Ishikawa (cell line): ENCODE results near the gene TCF7L2.

Experiments used
- CEBPB ChIP-seq: IDR thresholded peaks from 2 replicates; pipeline ENCODE4 v1.6.1; 2012
- CREB1 ChIP-seq: IDR thresholded peaks from 2 replicates; pipeline ENCODE4 v1.6.1; 2012; ENCODE audit warnings: low read depth
- EP300 ChIP-seq: IDR thresholded peaks from 2 replicates; pipeline ENCODE4 v1.6.1; 2012; ENCODE audit warnings: borderline replicate concordance
- FOXM1 ChIP-seq: IDR thresholded peaks from 2 replicates; pipeline ENCODE4 v1.6.1; 2012; ENCODE audit warnings: low read depth, borderline replicate concordance
- NFIC ChIP-seq: IDR thresholded peaks from 2 replicates; pipeline ENCODE4 v1.6.1; 2012
- RAD21 ChIP-seq: IDR thresholded peaks from 2 replicates; pipeline ENCODE4 v1.6.1; 2012; ENCODE audit warnings: low read depth
- TAF1 ChIP-seq: IDR thresholded peaks from 2 replicates; pipeline ENCODE4 v1.6.1; 2012; ENCODE audit warnings: low read depth, mild to moderate bottlenecking
- TCF12 ChIP-seq: IDR thresholded peaks from 2 replicates; pipeline ENCODE4 v1.6.1; 2012; ENCODE audit warnings: low read depth
- TEAD4 ChIP-seq: IDR thresholded peaks from 2 replicates; pipeline ENCODE4 v1.6.1; 2012
- YY1 ChIP-seq: IDR thresholded peaks from 2 replicates; pipeline ENCODE4 v1.6.1; 2012; ENCODE audit warnings: low read depth
- ZBTB7A ChIP-seq: IDR thresholded peaks from 2 replicates; pipeline ENCODE4 v1.6.1; 2012; ENCODE audit warnings: low read depth
- TF ChIP-seq, protein P1 (sequence below): IDR thresholded peaks from 2 replicates; pipeline ENCODE4 v1.6.1; 2012
- TF ChIP-seq, protein P2 (sequence below): IDR thresholded peaks from 2 replicates; pipeline ENCODE4 v1.6.1; 2012
- TF ChIP-seq, protein P3 (sequence below): IDR thresholded peaks from 2 replicates; pipeline ENCODE4 v1.6.1; 2012; ENCODE audit warnings: low read depth, mild to moderate bottlenecking

The TCF7L2 gene

DNA sequence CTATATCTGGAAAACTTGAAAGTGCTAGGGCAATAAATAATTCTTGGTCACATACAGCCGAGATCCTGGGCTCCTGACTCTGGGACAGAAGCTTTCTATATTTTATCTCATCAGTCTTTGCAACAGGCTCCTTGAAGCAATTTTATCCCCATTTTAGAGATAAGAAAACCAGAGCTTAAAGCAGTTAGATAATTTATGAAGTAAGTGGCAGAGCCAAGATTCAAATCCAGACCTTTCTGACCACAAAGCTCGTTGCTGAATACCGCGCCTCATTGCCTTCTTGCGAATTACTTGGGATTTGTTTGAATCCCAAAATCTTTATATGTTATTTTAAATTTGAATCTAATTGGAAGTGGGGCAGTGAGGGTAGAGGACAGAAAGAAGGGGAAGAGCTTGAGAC lies 106.0 kb downstream of the TCF7L2 start:
- TF ChIP-seq, protein P1, sequence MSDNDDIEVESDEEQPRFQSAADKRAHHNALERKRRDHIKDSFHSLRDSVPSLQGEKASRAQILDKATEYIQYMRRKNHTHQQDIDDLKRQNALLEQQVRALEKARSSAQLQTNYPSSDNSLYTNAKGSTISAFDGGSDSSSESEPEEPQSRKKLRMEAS, result no peak
- TF ChIP-seq, protein P2, sequence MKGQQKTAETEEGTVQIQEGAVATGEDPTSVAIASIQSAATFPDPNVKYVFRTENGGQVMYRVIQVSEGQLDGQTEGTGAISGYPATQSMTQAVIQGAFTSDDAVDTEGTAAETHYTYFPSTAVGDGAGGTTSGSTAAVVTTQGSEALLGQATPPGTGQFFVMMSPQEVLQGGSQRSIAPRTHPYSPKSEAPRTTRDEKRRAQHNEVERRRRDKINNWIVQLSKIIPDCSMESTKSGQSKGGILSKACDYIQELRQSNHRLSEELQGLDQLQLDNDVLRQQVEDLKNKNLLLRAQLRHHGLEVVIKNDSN, result no peak
- TF ChIP-seq TCF12, result no peak
- no peak for TF ChIP-seq ZBTB7A
- no peak for TF ChIP-seq EP300
- TF ChIP-seq, protein P3, sequence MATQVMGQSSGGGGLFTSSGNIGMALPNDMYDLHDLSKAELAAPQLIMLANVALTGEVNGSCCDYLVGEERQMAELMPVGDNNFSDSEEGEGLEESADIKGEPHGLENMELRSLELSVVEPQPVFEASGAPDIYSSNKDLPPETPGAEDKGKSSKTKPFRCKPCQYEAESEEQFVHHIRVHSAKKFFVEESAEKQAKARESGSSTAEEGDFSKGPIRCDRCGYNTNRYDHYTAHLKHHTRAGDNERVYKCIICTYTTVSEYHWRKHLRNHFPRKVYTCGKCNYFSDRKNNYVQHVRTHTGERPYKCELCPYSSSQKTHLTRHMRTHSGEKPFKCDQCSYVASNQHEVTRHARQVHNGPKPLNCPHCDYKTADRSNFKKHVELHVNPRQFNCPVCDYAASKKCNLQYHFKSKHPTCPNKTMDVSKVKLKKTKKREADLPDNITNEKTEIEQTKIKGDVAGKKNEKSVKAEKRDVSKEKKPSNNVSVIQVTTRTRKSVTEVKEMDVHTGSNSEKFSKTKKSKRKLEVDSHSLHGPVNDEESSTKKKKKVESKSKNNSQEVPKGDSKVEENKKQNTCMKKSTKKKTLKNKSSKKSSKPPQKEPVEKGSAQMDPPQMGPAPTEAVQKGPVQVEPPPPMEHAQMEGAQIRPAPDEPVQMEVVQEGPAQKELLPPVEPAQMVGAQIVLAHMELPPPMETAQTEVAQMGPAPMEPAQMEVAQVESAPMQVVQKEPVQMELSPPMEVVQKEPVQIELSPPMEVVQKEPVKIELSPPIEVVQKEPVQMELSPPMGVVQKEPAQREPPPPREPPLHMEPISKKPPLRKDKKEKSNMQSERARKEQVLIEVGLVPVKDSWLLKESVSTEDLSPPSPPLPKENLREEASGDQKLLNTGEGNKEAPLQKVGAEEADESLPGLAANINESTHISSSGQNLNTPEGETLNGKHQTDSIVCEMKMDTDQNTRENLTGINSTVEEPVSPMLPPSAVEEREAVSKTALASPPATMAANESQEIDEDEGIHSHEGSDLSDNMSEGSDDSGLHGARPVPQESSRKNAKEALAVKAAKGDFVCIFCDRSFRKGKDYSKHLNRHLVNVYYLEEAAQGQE, result no peak
- no peak for TF ChIP-seq CREB1
- TF ChIP-seq YY1, result no peak
- TF ChIP-seq CEBPB, result no peak
- no peak for TF ChIP-seq TEAD4
- no peak for TF ChIP-seq FOXM1

DNA sequence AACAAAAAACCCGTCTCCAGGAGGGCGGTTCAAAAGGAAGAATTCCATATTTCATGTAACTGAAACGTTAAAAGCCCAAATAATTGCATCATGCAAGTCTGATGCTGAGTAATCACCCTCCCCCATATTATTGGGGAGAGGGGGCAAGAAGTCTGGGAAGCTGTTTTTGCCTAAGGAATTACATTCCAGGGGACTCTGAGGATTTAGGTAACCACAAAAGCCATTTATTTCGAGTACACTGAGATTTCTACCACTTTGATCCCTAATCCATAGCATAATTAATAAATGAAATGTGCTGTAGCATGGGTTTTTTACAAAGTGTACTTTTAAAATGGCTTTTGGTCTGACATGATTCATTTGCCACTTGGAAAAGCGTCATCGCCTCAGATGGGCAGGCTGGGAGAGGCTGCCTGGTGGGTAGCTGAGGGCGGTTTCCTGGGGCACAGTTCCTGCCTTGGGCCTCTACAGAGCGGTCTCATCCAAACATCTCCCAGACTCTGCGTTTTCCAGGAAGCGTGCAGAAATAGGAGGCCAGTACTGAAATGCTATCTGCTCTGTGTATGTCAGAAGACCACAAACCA lies 106.5 kb downstream of the TCF7L2 start:
- TF ChIP-seq, protein P3, result no peak
- TF ChIP-seq CEBPB, result peak; percentile 19; the same call in 1 of the 2 replicates
- TF ChIP-seq TCF12, result no peak
- TF ChIP-seq TAF1, result no peak
- TF ChIP-seq, protein P2, result no peak
- TF ChIP-seq ZBTB7A, result no peak
- TF ChIP-seq YY1, result no peak
- TF ChIP-seq NFIC, result no peak

DNA sequence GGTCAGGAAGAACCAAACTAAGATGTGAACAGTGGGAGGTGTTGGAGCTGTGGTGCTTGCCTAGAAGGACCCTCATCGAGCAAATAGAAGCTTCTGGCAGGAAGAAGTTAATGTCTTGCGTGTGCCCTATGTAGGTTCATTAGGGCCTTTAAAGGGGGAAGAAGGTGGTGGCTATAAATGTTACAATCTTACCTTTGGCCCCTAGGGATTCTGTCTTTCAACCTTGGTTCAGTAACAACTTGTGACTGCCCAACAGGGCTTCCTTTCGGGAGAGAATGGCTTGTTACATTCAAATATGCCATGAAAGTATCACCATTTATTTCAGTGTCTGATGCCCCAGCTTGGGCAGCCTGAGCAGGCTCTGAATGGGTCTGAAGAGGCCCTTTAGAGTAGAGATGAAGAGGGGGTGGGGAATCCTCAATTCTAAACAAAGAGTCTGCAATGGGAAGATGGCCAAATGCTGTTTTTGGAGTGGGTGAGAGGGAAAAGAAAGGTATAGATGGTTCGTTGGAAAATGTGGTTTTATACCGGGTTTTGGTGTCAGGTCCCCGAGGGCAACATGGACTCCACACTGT lies 108.0 kb downstream of the TCF7L2 start:
- TF ChIP-seq ZBTB7A (no peak), CREB1 (no peak), TCF12 (no peak), RAD21 (no peak), FOXM1 (no peak), EP300 (no peak), NFIC (no peak)
- TF ChIP-seq, protein P1, result no peak
- TF ChIP-seq, protein P2, result no peak

DNA sequence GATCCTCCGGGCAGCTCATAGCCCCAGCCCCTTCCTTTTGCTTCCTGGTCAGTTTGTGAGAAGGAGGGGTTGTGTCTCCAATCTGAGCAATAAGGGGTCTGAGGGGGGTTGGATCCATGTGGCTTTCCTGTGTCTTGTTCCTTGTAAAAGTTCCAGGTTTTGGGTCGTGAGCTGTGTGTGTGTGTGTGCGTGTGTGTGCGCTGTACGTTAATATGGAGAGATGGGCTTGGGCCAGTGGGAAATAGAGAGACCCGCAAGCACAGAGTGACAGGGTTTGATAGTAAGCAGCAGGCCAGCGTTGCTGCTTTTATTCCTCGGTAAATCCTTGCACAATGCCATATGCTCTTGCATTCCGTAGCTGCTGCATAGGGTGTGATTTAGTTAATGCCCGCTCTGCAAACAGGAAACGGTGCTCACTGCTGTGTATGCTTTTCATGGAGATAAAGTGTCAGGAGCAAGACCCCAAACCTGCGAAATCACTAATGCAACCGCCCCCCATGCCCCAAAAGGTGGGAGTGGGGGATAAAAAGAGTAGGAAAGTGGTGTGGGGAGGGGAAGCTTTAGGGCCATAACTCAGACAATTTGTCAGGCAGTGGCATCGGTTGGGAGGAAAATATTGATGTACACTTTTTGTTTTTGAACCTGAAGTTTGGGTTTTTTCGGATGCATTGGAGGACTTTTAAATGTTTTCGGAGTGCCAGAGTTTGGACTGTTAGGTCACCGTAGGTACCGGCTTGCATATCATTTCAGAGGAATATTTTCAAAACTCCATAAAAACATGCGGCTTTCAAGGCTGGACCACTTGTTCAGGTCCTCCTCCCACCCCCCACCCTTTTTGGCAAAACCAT lies 108.7 kb downstream of the TCF7L2 start:
- TF ChIP-seq RAD21 (no peak), CEBPB (peak; percentile 66), TEAD4 (no peak), EP300 (no peak)

DNA sequence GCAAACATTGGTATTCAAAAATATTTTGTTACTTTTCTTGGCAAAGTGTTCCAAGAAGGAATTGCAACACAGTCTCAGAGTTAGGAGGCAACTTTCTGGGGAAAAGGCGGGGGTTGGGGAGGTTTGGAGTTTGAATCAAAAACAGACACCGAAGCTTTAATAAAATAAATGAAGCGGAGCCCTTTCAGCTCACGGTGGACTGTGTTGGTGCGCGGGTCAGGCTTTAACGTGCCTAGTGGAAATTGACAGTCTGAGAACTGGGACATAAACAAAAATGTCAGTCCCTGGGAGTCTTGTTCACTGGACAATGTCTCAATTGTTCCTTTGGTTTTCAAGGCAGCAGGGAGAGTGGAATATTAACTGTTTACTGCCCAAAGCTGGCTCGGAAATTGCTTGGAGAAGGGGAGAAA lies 109.3 kb downstream of the TCF7L2 start:
- TF ChIP-seq TEAD4, result no peak
- TF ChIP-seq, protein P1, result peak; percentile 34; the same call in 1 of the 2 replicates
- peak; percentile 79 for TF ChIP-seq CEBPB
- no peak for TF ChIP-seq RAD21
- TF ChIP-seq YY1, result no peak
- peak; percentile 29; the same call in 1 of the 2 replicates for TF ChIP-seq NFIC
- TF ChIP-seq TAF1, result no peak
- peak; percentile 30; the same call in 1 of the 2 replicates for TF ChIP-seq FOXM1
- TF ChIP-seq, protein P3, result no peak
